IMR-90 (cell line): ENCODE data around the gene CD14.
"Not testable (repeated sequence)": the region's sequence is repeated elsewhere in the genome, so short reads cannot be mapped to it uniquely, and the experiment has no call there.

Source experiments
- CHD1 ChIP-seq: IDR thresholded peaks from 2 replicates; pipeline ENCODE4 v1.6.1; 2012; ENCODE audit warnings: low read depth, low read length, improper control_type of control experiment
- MXI1 ChIP-seq: IDR thresholded peaks from 2 replicates; pipeline ENCODE4 v1.6.1; 2012; ENCODE audit warnings: low read depth, mild to moderate bottlenecking, low read length, moderate library complexity, borderline replicate concordance
- NFE2L2 ChIP-seq: fragments of 150-350 bp; IDR thresholded peaks from 2 replicates; pipeline ENCODE4 v1.6.1; 2016; ENCODE audit warnings: low read depth, mild to moderate bottlenecking, low read length
- POLR2A ChIP-seq: IDR thresholded peaks from 2 replicates; pipeline ENCODE4 v1.6.1; 2012; ENCODE audit warnings: mild to moderate bottlenecking, low read depth, low read length
- RCOR1 ChIP-seq: IDR thresholded peaks from 2 replicates; pipeline ENCODE4 v1.6.1; 2012; ENCODE audit warnings: mild to moderate bottlenecking, low read length, improper control_type of control experiment; ENCODE audit not compliant: insufficient replicate concordance
- SMC3 ChIP-seq: fragments of 150-350 bp; IDR thresholded peaks from 2 replicates; pipeline ENCODE4 v1.6.1; 2016; ENCODE audit warnings: low read depth, mild to moderate bottlenecking, antibody characterized with exemption, low read length, moderate library complexity
- TF ChIP-seq, protein P1 (sequence below): conservative IDR thresholded peaks from 2 replicates; pipeline ENCODE4 v1.5.1; 2012; ENCODE audit warnings: mild to moderate bottlenecking, low read depth, low read length, improper control_type of control experiment
- TF ChIP-seq, protein P2 (sequence below): fragments of 150-350 bp; IDR thresholded peaks from 2 replicates; pipeline ENCODE4 v1.6.1; 2017; ENCODE audit warnings: mild to moderate bottlenecking, antibody characterized with exemption, low read length, low read depth
- TF ChIP-seq, protein P3 (sequence below): fragments of 150-350 bp; IDR thresholded peaks from 2 replicates; pipeline ENCODE4 v1.6.1; 2016; ENCODE audit warnings: low read depth, mild to moderate bottlenecking, low read length, moderate library complexity, borderline replicate concordance

DNA sequence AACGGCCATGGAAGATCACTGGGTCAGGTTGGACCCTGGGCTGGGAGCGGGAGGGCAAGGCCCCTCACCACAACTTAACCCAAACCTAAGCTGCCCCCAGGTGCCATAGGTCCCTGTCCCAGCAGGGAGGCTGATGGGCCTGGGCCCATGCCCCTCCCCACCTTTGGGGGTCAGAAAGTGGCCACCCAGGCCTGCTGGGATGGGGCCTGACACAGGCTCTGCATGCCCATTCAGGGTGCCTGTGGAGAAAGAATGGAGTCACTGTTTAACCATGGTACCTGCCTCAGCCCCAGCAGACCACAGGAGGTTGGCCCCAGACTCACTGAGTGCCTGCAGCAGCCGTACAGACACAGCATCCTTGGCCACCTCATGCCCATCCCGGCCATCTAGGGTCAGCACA, 38.1 kb upstream of the CD14 start:
- TF ChIP-seq, protein P1, sequence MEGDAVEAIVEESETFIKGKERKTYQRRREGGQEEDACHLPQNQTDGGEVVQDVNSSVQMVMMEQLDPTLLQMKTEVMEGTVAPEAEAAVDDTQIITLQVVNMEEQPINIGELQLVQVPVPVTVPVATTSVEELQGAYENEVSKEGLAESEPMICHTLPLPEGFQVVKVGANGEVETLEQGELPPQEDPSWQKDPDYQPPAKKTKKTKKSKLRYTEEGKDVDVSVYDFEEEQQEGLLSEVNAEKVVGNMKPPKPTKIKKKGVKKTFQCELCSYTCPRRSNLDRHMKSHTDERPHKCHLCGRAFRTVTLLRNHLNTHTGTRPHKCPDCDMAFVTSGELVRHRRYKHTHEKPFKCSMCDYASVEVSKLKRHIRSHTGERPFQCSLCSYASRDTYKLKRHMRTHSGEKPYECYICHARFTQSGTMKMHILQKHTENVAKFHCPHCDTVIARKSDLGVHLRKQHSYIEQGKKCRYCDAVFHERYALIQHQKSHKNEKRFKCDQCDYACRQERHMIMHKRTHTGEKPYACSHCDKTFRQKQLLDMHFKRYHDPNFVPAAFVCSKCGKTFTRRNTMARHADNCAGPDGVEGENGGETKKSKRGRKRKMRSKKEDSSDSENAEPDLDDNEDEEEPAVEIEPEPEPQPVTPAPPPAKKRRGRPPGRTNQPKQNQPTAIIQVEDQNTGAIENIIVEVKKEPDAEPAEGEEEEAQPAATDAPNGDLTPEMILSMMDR, result not testable (repeated sequence)
- not testable (repeated sequence) for TF ChIP-seq NFE2L2, POLR2A, CHD1, MXI1, SMC3, RCOR1
- TF ChIP-seq, protein P2, sequence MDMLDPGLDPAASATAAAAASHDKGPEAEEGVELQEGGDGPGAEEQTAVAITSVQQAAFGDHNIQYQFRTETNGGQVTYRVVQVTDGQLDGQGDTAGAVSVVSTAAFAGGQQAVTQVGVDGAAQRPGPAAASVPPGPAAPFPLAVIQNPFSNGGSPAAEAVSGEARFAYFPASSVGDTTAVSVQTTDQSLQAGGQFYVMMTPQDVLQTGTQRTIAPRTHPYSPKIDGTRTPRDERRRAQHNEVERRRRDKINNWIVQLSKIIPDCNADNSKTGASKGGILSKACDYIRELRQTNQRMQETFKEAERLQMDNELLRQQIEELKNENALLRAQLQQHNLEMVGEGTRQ, result not testable (repeated sequence)
- TF ChIP-seq, protein P3, sequence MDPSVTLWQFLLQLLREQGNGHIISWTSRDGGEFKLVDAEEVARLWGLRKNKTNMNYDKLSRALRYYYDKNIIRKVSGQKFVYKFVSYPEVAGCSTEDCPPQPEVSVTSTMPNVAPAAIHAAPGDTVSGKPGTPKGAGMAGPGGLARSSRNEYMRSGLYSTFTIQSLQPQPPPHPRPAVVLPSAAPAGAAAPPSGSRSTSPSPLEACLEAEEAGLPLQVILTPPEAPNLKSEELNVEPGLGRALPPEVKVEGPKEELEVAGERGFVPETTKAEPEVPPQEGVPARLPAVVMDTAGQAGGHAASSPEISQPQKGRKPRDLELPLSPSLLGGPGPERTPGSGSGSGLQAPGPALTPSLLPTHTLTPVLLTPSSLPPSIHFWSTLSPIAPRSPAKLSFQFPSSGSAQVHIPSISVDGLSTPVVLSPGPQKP, result not testable (repeated sequence)
